Natural killer cell (primary cell): ENCODE measurements around the gene FILIP1L. TPM values are rescaled to one million over a fixed set of nuclear protein-coding genes. Genes with fewer than 3 reads are reported as not detected.

Experiments
- ATAC-seq, 3 donors: fragments of 150-1000 bp in 2 of 3; fragments of 200-7000 bp in 1 of 3; cut with Tn5 transposase; 1 replicate in 1 of 3; 2 replicates in 2 of 3; pipeline ENCODE4 v1.10.0; 2021; ENCODE audit warnings: mild to moderate bottlenecking in 2 of 3, moderate library complexity in 2 of 3
- DNase-seq, 2 donors: peaks; one replicate each; pipeline versions ENCODE4 v3.0.0 to v3.0.0-alpha.2; 2013 to 2021; ENCODE audit warnings: mixed read lengths in 1 of 2
- H3K27ac ChIP-seq: one replicate; pipeline ENCODE4 v1.5.1; 2013; ENCODE audit warnings: mild to moderate bottlenecking, low read length
- H3K27me3 ChIP-seq: one replicate; pipeline ENCODE4 v1.6.1; 2013; ENCODE audit warnings: low read length; ENCODE audit not compliant: control insufficient read depth, insufficient read depth
- H3K36me3 ChIP-seq: one replicate; pipeline ENCODE4 v1.6.1; 2013; ENCODE audit warnings: low read length; ENCODE audit not compliant: control insufficient read depth, insufficient read depth
- H3K4me1 ChIP-seq: one replicate; pipeline ENCODE4 v1.6.1; 2013; ENCODE audit warnings: low read length; ENCODE audit not compliant: control insufficient read depth, insufficient read depth
- H3K4me3 ChIP-seq: one replicate; pipeline ENCODE4 v1.5.1; 2013; ENCODE audit warnings: low read length
- H3K9me3 ChIP-seq: one replicate; pipeline ENCODE4 v1.6.1; 2013; ENCODE audit warnings: low read length; ENCODE audit not compliant: control insufficient read depth, insufficient read depth
- H3K27ac Mint-ChIP-seq, 2 donors: one replicate each; pipeline ENCODE4 v1.8.0; 2022; ENCODE audit warnings: mild to moderate bottlenecking in 2 of 2, mixed read lengths in 2 of 2, moderate library complexity in 1 of 2
- H3K27me3 Mint-ChIP-seq, 2 donors: one replicate each; pipeline ENCODE4 v1.8.0; 2022; ENCODE audit warnings: low read depth in 2 of 2, mixed read lengths in 2 of 2
- H3K36me3 Mint-ChIP-seq: one replicate; pipeline ENCODE4 v1.8.0; 2022; ENCODE audit warnings: mixed read lengths
- H3K4me1 Mint-ChIP-seq, 2 donors: one replicate each; pipeline ENCODE4 v1.8.0; 2022; ENCODE audit warnings: mixed read lengths in 2 of 2
- H3K4me3 Mint-ChIP-seq: one replicate; pipeline ENCODE4 v1.8.0; 2022; ENCODE audit warnings: mild to moderate bottlenecking, moderate library complexity, mixed read lengths
- H3K9me3 Mint-ChIP-seq, 2 donors: one replicate each; pipeline ENCODE4 v1.8.0; 2022; ENCODE audit warnings: mixed read lengths in 2 of 2
- WGBS: methylation state at CpG from one replicate; pipeline ENCODE4 v1.1.7; 2013; ENCODE audit warnings: missing lambda C conversion rate; ENCODE audit not compliant: insufficient coverage; 5-methylcytosine and 5-hydroxymethylcytosine counted together
- intact Hi-C: fragments of 100-400 bp; cut with micrococcal nuclease; formaldehyde crosslinking; loops from one replicate; pipeline ENCODE4 v1.14.2; 2022
- total RNA-seq, 4 donors: library from RNA; stranded (reverse); fragments of 120-200 nt in 1 of 4; gene quantifications; one replicate each; pipeline versions ENCODE4 v1.2.3 to v1.2.4, GENCODE V29; 2013 to 2022
- TF ChIP-seq, protein P1 (sequence below): fragments of 200-600 bp; IDR thresholded peaks from one replicate; pipeline ENCODE4 v1.8.0; 2022; ENCODE audit warnings: antibody characterized with exemption

The FILIP1L gene
- total RNA-seq, 3 donors from 2014 or later (not counting 1 experiment from before 2014, with no cell fraction given), result 0.12 TPM; not detected in 2

DNA sequence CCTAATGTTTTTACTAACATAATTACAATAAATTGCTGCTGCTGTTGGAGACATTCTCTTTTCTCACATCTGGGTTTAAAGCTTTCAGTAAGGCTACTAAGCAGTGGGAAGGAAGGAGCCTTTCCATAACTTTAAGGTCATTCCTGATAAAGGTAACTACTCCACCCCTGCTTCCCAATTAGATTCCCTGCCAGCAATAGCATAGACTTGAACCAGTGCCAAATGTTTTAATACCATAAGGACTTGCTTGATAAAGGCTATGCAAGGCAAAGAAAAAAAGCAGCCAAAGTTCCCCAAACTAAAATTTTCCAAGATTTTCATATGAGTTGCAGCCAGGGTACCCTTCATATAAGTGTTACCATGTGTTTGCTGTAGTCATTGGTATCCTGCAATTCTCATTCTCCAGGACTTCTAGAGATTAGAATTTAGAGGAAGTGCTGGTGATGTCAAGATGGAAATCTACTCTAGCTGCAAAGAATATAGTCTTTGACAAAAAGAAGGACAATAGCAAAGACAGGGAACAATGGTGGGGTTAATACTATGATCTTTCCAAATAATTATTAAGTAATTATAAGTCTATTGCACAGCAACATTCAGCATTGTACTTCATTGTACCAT is 106.1 kb downstream of the FILIP1L start:
- Histone ChIP-seq H3K27ac (no peak overlapping the region), H3K4me3 (no peak overlapping the region), H3K27me3 (no peaks in the 10 kb centered on the region), H3K4me1 (no peaks in the 10 kb centered on the region), H3K36me3 (no peaks in the 10 kb centered on the region), H3K9me3 (no peaks in the 10 kb centered on the region)
- H3K36me3 Mint-ChIP-seq, result no peaks in the 10 kb centered on the region
- H3K9me3 Mint-ChIP-seq, result no peaks in the 10 kb centered on the region
- DNase-seq (no peak), ATAC-seq (no peak)
- peaks cover 6 to 8% of the 10 kb centered on the region in 2 donors for H3K4me1 Mint-ChIP-seq
- H3K27me3 Mint-ChIP-seq, result no peaks in the 10 kb centered on the region
- no peak overlapping the region for H3K4me3 Mint-ChIP-seq
- no peak overlapping the region for H3K27ac Mint-ChIP-seq
- intact Hi-C loops, result no loop called here
- TF ChIP-seq, protein P1, sequence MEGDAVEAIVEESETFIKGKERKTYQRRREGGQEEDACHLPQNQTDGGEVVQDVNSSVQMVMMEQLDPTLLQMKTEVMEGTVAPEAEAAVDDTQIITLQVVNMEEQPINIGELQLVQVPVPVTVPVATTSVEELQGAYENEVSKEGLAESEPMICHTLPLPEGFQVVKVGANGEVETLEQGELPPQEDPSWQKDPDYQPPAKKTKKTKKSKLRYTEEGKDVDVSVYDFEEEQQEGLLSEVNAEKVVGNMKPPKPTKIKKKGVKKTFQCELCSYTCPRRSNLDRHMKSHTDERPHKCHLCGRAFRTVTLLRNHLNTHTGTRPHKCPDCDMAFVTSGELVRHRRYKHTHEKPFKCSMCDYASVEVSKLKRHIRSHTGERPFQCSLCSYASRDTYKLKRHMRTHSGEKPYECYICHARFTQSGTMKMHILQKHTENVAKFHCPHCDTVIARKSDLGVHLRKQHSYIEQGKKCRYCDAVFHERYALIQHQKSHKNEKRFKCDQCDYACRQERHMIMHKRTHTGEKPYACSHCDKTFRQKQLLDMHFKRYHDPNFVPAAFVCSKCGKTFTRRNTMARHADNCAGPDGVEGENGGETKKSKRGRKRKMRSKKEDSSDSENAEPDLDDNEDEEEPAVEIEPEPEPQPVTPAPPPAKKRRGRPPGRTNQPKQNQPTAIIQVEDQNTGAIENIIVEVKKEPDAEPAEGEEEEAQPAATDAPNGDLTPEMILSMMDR, result no peak

DNA sequence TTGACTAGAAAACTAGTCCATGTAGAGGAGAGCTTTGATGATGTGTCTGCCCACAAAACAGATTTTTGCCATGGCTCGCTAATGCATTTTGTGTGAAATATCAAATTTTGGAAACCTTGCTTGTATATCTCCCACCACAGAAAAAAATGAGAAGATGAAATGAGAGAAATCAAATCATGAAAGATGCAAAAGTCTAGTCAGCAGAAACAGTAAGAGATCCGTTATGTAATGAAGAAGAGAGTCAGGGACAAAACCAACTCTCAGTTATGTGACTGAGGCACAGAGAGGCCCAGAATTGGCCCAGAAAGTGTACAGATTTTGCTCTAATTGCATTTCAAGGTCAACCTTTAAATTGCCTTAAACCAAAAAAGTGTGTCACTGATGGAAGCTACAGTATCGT is 107.0 kb downstream of the FILIP1L start:
- H3K36me3 ChIP-seq, result no peaks in the 10 kb centered on the region
- intact Hi-C loops, result no loop called here
- H3K27ac Mint-ChIP-seq, result no peak overlapping the region

GRCh38 chr3:100006570-100007271 is 107.6 kb downstream of the FILIP1L start:
- no peak overlapping the region for H3K4me3 Mint-ChIP-seq
- H3K4me1 Mint-ChIP-seq, result peaks cover 6 to 13% of the 10 kb centered on the region in 2 donors
- Histone ChIP-seq H3K9me3 (no peaks in the 10 kb centered on the region), H3K4me3 (no peak overlapping the region), H3K4me1 (no peaks in the 10 kb centered on the region), H3K27me3 (no peaks in the 10 kb centered on the region), H3K27ac (no peak overlapping the region), H3K36me3 (no peaks in the 10 kb centered on the region)
- no peak overlapping the region for H3K27ac Mint-ChIP-seq
- no peak for ATAC-seq
- H3K9me3 Mint-ChIP-seq, result no peaks in the 10 kb centered on the region
- intact Hi-C loops, result no loop called here
- no peak for DNase-seq
- no peaks in the 10 kb centered on the region for H3K27me3 Mint-ChIP-seq
- H3K36me3 Mint-ChIP-seq, result no peaks in the 10 kb centered on the region
- TF ChIP-seq, protein P1, result no peak
- WGBS, result 86% methylated on average over 2 of the region's 2 CpGs

More for the DNA sequence above, 107.0 kb downstream of the FILIP1L start:
- Histone ChIP-seq H3K9me3 (no peaks in the 10 kb centered on the region), H3K4me3 (no peak overlapping the region), H3K27me3 (no peaks in the 10 kb centered on the region), H3K4me1 (no peaks in the 10 kb centered on the region), H3K27ac (no peak overlapping the region)
- WGBS, result 90% methylated on average over 2 of the region's 3 CpGs
- H3K27me3 Mint-ChIP-seq, result no peaks in the 10 kb centered on the region
- H3K36me3 Mint-ChIP-seq, result no peaks in the 10 kb centered on the region
- peaks cover 6 to 13% of the 10 kb centered on the region in 2 donors for H3K4me1 Mint-ChIP-seq
- ATAC-seq (no peak), DNase-seq (no peak)
- TF ChIP-seq, protein P1, result no peak
- no peaks in the 10 kb centered on the region for H3K9me3 Mint-ChIP-seq
- no peak overlapping the region for H3K4me3 Mint-ChIP-seq
